ENCODE data around the gene KIAA1217.

Gene KIAA1217

GRCh38 chr10:24596217-24596930, 387.4 kb downstream of the KIAA1217 start:
- DNase-seq (ENCODE audit: low spot score), result no peak

DNA sequence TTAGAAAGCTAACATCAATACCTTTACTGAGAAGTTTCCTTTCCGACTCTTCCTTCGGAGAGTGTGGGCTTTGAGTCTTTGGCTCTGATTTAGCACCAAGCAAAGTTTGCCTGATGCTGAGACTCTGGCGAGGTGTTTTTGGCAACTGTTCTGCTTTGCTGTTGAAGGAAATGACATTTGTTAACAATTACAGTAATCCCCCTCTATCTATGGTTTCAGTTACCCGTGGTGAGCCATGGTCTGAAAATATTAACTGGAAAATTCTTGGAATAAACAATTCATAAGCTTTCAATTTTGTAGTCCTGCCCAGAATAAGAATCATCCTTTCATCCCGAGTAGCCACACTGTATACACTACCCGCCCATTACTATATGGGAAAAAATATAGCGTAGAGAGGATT, 388.5 kb downstream of the KIAA1217 start:
- DNase-seq (ENCODE audit: low spot score), result no peak

Measured in iPS-NIHi11 (cell line).